Measurements from ENCODE around the gene ANKRD29.
"Not testable (repeated sequence)": the region's sequence is repeated elsewhere in the genome, so short reads cannot be mapped to it uniquely, and the experiment has no call there.

Gene ANKRD29

DNA sequence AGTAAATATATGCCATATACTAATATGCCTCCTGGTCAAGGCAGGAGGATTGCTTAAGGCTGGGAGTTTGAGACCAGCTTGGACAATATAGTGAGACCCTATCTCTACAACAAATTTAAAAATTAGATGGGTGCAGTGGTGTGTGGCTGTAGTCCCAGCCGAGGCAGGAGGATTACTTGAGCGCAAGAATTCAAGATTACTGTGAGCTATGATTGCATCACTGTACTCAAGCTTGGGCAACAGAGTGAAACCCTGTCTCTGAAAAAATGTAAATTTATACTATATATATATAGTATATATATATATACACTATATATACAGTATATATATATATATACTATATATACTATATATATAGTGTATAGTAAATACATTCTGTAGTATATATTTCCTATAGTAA lies 46.5 kb downstream of the ANKRD29 start:
- DNase-seq, result no peak

DNA sequence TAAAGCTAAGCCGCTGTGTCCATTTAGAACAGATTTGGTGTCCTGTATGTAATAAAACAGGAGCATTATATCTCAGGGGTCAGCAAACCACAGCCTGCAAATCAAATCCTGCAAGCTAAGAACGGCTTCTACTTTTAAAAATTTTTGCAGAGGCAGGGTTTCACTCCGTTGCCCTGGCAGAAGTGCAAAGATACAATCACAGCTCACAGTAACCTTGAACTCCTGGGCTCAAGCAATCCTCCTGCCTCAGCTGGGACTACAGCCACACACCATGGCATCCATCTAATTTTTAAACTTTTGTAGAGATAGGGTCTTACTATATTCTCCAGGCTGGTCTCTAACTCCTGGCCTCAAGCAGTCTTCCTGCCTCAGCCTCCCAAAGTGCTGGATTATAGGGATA lies 47.8 kb downstream of the ANKRD29 start:
- DNase-seq, result no peak

DNA sequence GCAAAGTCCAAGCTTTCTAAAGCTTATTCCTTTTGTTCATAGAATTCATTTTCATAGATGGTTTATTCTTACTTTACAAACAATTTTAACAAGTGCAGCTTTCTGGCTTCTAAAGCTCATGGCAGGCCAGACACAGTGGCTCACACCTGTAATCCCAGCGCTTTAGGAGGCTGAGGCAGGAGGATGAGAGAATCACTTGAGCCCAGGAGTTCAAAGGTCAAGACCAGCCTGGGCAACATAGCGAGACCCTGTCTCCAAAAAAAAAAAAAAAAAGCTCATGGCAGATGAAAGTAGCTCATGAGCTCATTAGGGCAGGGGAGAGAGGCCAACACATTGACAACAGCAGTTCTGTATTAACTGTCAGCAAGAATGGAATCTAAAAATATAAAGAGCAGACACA lies 48.3 kb downstream of the ANKRD29 start:
- no peak for DNase-seq

DNA sequence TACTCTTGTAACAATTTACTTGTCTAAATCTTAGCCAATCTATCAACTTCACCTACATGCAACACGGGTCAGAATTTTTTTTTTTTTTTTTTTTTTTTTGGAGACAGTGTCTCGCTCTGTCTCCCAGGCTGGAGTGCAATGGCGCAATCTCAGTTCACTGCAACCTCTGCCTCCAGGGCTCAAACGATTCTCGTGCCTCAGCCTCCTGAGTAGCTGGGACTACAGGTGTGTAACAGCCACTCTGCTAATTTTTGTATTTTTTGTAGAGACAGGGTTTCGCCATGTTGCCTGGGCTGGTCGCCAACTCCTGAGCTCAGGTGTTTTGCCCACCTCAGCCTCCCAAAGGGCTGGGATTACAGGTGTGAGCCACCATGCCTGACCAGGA lies 49.6 kb downstream of the ANKRD29 start:
- DNase-seq, result not testable (repeated sequence)

DNA sequence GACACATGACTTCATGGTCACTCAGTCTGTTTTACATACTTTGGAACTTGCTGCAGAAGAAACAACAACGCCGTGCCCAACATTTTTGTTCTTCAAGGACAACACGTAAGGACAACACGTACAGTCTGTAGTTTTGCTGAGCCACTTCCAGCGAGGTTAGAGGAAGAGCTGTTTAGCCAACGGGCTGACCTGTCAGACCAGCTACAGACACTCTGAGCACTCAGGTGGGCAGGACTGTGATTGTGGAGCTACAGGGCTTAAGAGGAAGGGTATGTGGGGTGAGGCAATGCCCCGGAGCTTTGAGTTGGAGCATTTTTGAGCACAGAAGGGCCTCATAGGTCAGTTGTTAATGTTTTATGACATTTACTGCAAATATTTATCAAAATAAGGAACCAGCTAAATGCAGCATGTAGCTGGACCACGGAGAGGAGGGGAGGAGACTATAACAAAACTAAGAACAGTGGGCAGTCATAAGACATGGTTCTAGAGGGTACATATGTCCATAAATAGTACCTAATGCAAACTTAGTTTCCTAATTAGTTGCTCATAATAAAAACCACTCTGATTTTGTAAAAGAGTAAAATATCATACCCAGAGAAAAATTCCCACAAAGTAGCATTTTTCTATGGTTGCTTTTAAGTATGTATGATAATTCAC lies 50.1 kb downstream of the ANKRD29 start:
- DNase-seq, result no peak

DNA sequence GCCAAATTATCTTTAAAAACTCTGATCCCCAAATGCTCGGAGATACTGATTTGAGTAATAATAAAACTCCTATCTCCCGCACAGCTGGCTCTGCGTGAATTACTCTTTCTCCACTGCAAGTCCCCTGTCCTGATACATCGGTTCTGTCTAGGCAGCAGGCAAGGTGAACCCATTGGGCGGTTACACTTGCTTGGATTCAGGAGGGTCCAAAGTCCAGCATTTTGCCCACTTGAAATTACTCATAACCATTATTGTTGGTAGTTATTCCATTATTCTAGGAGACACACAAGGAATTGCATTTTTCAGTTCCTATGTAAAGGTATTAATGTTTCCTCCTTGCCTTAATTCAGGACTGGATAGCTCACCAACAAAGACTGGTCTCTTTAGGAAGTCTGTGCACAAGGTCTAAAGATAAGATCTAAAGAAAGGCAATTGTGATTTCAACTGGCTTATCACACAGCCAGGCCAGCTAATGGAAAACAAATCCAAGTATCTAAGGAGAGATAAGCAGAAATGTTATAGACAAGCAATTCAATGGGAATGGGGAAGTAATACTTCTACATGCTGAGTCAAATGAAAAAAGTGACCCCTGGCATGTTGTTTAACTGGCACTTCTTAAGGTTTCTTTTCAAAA lies 53.2 kb downstream of the ANKRD29 start:
- no peak for DNase-seq

DNA sequence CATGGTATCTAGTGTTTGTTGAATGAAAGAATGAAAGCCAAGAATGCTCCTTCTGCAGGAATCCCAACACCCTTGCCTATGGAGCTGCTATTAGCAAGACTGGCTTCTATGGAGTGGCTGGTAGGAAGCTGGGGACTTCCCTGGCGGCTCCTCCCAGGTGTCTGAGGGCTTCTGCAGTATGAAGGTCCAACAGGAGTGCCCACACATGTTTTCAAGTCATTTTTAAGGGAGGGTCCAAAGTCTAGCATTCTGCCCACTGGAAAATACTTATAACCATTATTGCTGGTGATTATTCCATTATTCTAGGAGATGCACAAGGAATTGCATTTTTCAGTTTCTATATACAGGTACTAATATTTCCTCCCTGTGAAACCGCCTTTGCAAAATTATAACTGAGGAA lies 54.5 kb downstream of the ANKRD29 start:
- DNase-seq, result no peak

DNA sequence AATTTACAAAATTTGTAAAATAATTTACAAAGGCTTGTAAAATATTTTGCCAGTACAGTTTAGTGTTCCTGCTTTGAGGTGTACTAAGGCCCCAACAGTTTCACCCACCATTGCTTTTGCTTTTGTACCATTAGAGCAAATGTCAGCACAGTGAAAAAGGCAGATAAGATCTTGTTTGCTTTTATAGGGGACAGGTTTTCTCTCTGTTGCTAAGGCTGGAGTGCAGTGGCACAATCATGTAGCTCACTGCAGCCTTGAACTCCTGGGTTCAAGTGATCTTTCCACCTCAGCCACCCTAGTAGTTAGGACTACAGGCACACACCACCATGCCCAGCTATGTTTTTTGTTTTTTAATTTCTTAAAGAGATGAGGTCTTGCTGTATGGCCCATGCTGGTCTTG lies 56.8 kb downstream of the ANKRD29 start:
- DNase-seq, result no peak

DNA sequence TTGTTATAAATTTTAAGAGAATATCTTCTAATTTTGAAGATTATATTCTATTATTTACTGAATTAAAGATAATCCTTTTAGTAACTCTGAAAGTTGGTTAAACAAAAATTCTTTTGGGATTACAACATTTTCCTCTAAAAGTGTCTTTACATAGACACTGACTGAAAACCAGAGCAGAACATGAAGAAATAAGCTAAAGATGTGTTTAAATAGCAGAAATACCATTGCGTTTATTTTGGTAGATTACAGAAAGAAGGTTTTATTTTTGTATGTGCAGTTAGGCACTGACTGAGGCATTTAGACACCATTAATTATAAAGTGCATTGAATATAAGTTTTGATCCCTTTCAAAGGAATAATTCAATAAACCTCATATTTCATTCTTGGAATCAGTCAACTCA lies 62.9 kb downstream of the ANKRD29 start:
- no peak for DNase-seq

DNA sequence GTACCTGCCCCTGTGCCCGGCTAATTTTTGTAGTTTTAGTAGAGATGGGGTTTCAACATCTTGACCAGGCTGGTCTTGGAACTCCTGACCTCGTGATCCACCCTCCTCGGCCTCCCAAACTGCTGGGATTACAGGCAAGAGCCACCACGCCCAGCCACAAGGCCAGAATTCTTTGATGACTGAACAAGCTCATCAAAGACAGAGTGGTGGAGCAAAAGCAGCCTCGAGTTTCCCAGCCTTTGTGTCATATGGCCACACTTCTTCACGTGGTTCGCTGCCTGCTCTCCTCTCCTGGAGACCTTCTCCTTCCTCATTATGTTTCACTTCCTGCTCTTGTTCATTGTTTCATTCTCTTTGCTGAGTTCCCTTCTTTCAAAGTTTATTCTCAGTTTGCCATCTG lies 66.5 kb downstream of the ANKRD29 start:
- DNase-seq, result peak in 5 of 56 donors; percentile 7 to 27 (median 16)

DNA sequence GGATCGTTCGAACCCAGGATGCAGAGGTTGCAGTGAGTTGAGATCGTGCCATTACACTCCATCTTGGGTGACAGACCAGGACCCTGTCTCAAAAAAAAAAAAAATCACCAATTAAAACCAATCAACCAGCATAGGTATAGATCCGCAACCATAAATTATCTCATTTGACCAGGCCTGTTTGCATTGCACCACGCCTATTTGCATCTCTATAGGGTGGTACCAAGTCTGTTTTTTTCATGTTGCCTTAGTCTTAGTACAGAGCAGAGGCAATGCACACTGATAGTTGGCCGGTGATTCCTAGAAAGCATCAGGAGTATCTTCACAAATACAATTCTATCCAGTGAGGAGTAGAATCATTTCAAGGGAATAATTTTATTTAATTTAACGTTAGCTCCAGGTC lies 67.1 kb downstream of the ANKRD29 start:
- no peak for DNase-seq

DNA sequence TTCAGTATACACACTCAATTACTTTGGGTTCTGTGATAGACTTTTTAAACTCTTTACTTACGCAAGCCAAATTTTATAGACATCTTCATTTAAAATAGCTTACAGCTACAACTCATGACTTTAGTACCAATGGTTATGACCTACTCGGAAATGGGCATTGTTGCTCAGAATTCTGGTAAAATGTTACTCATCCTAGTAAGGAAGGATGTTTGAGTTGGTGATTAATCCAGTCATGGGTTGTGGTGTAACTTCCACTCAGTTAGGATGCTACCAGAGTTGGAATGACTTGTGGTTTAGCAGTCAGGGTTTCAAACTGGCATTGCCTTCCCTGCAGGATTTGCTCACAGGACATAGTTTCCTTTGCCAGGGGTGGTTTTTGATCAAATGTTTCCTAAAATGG lies 69.0 kb downstream of the ANKRD29 start:
- no peak for DNase-seq

DNA sequence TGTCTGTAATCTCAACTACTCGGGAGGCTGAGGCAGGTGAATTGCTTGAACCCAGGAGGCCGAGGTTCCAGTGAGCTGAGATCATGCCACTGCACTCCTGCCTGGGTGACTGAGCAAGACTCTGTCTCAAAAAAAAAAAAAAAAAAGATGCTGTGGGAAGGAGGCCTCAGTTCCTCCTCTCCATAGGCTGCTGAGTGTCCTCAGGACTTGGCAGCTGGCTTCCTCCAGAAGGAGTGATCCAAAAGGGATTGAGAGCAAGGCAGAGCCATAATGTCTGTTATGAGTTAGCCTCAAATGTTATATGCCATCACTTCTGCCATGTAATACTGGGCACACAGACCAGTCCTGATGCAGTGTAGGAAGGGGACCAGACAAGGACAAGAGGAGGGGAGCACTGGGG lies 69.8 kb downstream of the ANKRD29 start:
- no peak for DNase-seq

DNA sequence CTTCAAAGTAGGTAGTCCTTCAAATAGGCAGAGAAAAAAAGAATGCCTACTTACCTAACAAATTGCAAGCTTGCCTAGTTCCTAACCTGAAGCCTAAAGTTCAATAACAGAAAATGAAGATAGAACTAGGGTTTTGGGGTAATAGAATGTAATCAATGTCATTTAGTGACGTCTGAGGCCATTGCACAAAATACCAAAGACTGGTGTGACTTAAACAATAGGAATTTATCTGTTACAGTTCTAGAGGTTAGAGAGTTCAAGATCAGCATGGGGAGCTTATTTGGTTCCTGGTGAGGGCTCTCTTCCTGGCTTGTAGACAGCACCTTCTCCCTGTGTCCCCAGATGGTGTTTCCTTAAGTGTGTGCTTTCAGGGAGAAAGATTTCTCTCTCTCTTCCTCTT lies 71.7 kb downstream of the ANKRD29 start:
- DNase-seq, result no peak

DNA sequence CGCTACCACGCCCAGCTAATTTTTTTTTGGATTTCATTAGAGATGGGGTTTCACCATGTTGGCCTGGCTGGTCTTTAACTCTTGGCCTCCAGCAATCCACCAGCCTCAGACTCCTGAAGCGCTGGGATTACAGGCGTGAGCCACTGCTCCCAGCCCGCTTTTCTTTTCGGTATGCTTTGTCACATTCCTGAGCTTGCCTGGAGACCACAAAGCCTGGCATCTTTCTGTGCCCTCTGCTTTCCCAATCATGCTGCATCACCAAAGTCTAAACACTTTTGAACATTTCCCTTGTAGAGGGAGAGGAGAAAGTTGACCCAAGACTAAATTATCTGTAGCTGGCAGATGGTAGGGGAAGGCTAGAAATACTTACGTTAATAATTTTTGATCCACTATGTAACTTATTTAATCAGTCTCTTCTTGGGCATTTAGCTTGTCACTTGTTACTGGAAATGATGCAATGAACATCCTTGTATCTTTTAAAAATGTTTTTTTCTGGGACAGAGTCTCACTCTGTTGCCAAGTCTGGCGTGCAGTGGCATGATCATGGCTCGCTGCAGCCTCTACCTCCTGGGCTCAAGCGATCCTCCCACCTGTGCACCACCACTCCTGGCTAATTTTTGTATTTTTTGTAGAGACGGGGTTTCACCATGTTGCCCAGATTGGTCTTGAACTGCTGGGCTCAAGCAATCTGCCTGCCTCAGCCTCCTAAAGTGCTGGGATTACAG lies 73.7 kb downstream of the ANKRD29 start:
- DNase-seq, result no peak

DNA sequence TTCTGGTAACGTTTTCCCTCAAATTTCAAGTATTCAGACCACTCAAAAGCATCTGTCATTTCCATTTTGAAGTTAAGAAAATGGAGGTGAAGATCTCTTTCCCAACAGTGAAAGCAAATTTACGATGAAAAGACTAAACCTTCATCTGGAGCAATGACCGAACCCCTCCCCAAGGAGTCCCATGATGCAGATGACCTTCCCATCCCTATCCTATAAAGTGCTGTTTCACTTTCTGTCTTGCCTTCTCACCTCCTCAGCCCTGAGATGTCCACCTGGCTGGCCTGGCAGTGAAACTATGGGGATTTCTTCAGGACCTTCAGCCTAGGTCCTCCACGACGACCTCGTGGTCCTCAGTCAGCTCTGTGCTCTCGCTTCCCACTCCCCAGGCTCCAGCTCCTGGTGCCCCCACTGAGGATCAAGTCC lies 75.5 kb downstream of the ANKRD29 start:
- no peak for DNase-seq

DNA sequence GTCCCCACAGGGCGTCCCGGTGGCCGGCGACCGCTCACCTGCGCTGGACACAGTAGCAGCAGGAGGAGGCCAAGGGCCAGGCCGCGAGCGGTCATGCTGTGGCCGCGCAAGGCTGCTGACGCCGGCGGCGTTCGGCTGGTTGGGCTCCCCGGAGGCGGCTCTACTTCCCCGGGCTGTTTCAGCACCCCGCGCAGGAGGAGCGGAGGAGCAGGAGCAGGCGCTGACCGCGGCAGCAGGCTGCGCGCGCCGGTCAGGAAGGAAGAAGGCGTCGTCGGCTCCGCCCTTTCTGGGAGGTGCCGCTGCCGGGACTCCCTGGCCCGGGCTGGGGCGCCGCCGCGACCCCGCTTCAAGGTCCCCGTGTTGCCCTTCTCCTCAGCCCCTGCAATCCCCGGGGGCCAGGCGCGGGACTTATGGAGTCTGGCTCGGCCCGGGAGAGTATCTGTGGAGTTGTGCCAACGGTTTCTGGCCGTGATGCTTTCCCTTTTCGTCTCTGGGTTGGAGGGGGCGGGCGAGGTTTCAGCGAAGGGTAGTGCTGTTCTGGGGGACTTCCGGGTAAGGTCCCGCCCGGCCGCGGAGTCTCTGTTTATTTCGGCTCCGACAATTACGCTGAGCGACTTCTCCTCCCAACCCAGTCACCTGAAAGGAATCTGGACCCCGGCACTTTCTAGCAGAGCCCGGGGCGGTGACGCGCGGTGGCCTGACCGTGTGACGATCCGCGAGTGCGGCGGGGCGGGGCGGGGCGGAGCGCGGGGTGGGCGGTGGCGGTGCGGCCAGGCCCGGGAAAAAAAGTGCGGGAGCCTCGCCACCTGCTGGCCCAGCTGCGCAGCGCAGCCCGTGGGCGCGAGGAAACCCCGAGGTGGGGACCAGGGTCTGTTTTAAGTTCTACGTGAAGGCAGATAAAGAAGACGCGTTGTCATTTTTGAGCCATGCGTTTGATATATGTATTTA lies 76.2 kb downstream of the ANKRD29 start, which contains the start of gene NPC1:
TSS of gene NPC1 (minus strand) at position 258 of the 948 bp plus-strand sequence. CDS start at position 95, 163 bp downstream.
- DNase-seq, result peak; percentile 58 to 98 (median 89)

DNA sequence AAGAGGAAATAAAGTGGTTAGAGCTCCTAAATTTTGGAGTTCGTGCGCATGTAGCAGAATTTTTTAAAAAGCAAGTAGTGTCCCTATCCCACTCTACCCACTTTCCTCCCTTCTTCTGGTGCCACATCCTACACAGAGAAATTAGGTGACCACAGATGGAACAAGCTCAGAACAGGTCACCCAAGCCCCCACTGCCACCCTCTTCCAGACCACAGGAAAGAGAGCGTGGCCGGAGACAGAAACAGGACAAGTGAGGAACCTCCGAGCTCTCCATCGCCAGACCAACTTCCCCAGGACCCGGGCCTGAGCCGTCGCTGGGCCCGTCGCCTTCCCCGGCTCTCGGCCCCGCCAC lies 76.8 kb downstream of the ANKRD29 start:
- DNase-seq, result peak in 2 of 56 donors; percentile 37 to 53

DNA sequence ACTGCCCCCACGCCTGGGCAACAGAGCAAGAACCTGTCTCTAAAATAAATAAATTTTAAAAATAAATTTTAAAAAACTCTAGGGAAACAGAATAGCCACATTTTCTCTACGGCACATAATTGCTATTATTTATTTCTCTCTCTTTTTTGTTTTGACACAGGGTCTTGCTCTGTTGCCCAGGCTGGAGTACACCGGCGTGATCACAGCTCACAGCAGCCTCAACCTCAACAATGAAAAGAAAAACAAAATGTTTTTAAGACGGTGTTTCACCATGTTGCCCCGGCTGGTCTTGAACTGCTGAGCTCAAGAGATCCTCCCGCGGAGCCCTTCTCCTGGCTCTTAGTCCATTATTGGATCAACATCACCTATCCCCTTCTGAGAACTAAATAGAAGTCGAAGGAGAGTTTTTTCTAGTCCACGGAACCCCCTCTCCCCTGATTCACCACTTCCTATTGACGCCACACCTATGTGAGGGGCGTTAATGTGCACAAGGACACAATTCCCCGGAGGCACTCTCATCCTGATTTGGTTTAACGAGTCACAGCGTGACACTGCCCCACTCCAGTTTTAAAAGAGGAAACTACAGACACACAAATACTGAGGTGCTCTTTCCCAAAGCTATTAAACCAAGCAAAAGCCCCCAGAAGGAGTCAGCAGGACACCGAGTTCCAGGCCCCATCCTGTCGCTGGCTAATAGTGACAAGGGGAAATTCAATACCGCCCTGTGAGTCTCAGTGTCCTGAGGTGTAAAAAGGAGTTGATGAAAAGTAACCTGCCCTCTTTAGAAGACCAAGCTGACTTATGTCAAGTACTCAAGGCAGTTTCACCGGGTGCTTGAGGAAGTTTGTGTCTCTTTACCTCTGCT lies 77.5 kb downstream of the ANKRD29 start:
- peak in 12 of 56 donors; percentile 8 to 55 (median 26) for DNase-seq
